ENCODE data around the gene MMP21. TPM values are rescaled to one million over a fixed set of nuclear protein-coding genes. Genes with fewer than 3 reads are reported as not detected.

MMP21 gene, protein sequence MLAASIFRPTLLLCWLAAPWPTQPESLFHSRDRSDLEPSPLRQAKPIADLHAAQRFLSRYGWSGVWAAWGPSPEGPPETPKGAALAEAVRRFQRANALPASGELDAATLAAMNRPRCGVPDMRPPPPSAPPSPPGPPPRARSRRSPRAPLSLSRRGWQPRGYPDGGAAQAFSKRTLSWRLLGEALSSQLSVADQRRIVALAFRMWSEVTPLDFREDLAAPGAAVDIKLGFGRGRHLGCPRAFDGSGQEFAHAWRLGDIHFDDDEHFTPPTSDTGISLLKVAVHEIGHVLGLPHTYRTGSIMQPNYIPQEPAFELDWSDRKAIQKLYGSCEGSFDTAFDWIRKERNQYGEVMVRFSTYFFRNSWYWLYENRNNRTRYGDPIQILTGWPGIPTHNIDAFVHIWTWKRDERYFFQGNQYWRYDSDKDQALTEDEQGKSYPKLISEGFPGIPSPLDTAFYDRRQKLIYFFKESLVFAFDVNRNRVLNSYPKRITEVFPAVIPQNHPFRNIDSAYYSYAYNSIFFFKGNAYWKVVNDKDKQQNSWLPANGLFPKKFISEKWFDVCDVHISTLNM
- total RNA-seq, result 0.14 TPM in 1 of 2 replicates, not detected in the other

DNA sequence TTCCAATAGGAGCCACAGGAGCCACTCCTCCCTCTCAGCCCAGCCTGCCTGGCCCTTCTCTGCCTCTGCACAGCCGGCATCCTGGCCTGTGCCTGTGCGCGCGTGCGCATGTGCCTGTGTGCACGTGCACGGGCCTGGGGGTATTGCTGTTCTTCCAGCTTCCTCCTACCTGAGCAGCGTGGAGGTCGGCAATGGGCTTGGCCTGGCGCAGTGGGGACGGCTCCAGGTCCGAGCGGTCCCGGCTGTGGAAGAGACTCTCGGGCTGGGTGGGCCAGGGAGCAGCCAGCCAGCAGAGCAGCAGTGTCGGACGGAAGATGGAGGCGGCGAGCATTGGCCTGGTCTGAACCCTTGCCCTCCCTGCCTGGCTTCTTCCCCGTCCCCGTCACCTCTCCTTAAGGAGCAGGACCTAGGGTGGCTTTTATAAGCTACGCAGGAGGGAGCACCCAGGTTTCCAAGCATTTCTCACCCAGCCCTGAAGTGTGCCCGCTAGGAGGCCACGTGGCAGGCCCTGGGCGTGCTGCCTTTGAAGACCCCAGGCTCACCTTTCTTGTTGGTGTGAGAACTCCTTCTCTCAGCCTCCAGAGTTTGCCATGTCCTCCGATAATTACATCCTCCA, at the start of gene MMP21:
MMP21 (minus strand) TSS at position 331 of the 616 bp plus-strand sequence; CDS start at position 331, 0 bp downstream.
- H3K27ac Mint-ChIP-seq, result no peak within 1 kb of the TSS
- DNase-seq, result no peak
- no peaks in the 10 kb centered on the region for H3K9me3 Mint-ChIP-seq
- H3K36me3 Mint-ChIP-seq (ENCODE audit: low read depth), result no peaks in the 10 kb centered on the region
- no peaks in the 10 kb centered on the region for H3K27me3 Mint-ChIP-seq
- intact Hi-C loops (cut with micrococcal nuclease), result no loop called here
- H3K4me3 Mint-ChIP-seq, result no peak within 1 kb of the TSS
- no peaks in the 10 kb centered on the region for H3K4me1 Mint-ChIP-seq

DNA sequence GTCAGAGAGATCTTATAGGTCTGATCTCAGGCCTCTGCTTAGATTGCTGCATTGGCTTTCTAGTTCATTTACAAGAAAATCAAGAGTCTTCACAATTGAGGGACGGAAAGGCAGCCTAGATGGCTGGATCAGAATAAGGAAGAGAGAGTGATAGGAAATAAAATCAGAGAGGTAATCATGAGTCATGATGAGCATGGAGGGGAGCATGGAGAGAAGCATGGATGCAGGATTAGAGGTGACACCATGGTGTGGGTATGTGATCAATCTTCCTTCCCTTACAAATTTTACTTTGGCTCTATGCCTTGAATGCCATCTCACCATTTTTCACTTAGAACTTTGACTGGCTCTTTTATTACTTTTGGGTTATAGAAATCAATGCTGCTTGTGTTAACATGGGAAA, 49.1 kb upstream of the MMP21 start:
- Mint-ChIP-seq H3K36me3 (ENCODE audit: low read depth) (peaks cover 39% of the 10 kb centered on the region), H3K27me3 (no peaks in the 10 kb centered on the region), H3K9me3 (no peaks in the 10 kb centered on the region), H3K27ac (no peak overlapping the region), H3K4me3 (no peak overlapping the region), H3K4me1 (peaks cover 27% of the 10 kb centered on the region)
- intact Hi-C loops (cut with micrococcal nuclease), result loop anchor here (5.0 kb wide), 2 partner anchors 77 to 907 kb away; no protein-coding TSS in a partner anchor
- DNase-seq, result peak; percentile 59

DNA sequence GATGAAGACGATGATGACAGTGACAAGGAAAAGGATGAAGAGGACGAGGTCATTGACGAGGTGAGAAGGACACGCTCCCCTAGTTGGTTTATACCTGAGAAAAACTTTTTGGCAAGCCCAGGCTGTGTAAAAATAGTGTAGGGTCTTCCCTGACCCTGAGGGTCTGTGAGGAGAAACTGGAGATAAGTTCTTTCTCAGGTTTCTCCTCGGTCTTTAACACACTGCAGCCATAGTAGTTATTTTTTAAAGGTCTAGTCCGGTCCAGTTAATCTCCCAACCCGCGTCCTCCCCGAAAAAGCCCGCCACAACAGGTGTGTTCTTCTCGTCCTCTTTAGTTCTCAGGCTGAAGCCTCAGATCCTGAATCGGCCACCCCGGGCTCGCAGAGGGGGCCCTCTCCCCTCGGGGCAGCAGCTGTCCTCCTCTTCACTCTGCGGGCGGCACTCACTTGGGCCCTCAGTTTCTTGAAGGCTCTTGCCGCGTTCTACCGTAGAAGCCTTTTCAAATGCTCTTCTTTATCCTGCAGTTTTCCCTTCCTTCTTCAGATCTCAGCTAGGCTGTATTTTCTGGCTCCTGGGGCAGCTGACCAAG, 48.1 kb upstream of the MMP21 start:
- H3K27ac Mint-ChIP-seq, result no peak overlapping the region
- intact Hi-C loops (cut with micrococcal nuclease), result loop anchor here (1.0 to 5.0 kb wide), 4 partner anchors 73 to 906 kb away; partner anchors contain the start of genes EDRF1 and FANK1

DNA sequence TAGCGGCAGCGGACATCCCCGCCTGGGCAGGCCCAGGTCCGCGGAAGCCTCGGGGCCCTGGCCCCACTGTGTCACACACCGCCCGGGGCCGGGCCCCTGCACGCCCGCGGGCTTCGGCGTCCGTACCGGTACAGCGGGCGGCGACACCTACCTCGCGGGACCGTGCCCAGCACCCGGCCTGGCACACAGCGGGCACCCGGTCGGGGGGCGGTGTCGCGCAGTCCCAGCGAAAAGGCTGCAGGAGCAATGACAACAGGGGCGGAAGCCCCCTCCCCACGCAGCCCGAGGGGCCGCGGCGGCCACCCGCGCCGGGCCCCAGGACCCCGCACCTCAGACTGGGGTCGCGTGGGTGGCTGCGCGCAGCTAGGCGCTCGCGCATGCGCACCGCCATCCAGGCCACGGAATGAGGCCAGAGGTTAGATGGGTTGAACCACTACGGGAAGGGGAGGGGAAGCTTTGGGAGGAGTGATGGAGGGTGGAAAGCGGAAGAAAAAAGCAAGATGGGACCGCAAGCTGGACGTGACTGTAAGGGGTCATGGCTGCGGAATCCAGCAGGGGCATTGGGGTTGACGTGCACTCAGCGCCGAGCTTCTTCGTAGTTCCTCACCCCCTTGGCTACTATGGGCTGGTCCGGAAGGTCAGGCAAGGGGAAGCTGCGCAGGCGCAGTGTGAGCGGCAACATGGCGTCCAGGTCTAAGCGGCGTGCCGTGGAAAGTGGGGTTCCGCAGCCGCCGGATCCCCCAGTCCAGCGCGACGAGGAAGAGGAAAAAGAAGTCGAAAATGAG, 47.4 kb upstream of the MMP21 start, which contains the start of the genes BCCIP and UROS:
BCCIP (plus strand) TSS at position 669 of the 785 bp plus-strand sequence; CDS start at position 681, 12 bp downstream.
UROS (minus strand) TSS at position 381 of the 785 bp plus-strand sequence. CDS start 6,759 bp downstream, outside the sequence.
- Mint-ChIP-seq H3K4me3 (no peak within 1 kb of the TSS), H3K27ac (peak within 1 kb of the TSS; percentile 50), H3K4me1 (peaks cover 20% of the 10 kb centered on the region), H3K9me3 (no peaks in the 10 kb centered on the region), H3K36me3 (ENCODE audit: low read depth) (peaks cover 23% of the 10 kb centered on the region), H3K27me3 (no peaks in the 10 kb centered on the region)
- intact Hi-C loops (cut with micrococcal nuclease), result loop anchor here (1.0 to 5.0 kb wide), 4 partner anchors 74 to 906 kb away; partner anchors contain the start of genes EDRF1 and FANK1
- DNase-seq, result peak; percentile 97

More for the DNA sequence above, 48.1 kb upstream of the MMP21 start:
- Mint-ChIP-seq H3K27me3 (no peaks in the 10 kb centered on the region), H3K9me3 (no peaks in the 10 kb centered on the region), H3K4me1 (peaks cover 23% of the 10 kb centered on the region), H3K4me3 (no peak overlapping the region), H3K36me3 (ENCODE audit: low read depth) (peaks cover 29% of the 10 kb centered on the region)
- DNase-seq, result peak; percentile 74

DNA sequence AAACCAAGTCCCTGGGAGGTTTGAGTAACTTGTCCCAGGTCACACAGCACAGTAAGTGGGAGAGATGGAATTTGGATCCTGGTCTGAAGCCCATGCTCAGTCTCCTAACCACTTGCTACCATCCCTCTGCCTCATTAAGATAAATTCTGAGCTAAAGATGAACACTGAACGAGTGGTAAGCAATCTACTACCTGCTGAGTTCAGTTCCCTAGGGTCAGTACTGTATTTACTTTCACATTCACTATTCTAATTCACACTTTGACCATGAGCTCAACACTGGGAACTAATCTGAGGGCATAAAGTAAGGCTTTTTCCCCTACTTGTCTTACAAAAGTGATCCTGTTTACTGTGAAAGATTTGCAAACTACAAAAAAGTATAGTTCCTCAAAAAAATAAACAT, 45.1 kb upstream of the MMP21 start:
- no peak overlapping the region for H3K27ac Mint-ChIP-seq
- no peaks in the 10 kb centered on the region for H3K27me3 Mint-ChIP-seq
- no peak overlapping the region for H3K4me3 Mint-ChIP-seq
- H3K36me3 Mint-ChIP-seq (ENCODE audit: low read depth), result peaks cover 3% of the 10 kb centered on the region
- intact Hi-C loops (cut with micrococcal nuclease), result loop anchor here (5.0 kb wide), 2 partner anchors 73 to 903 kb away; no protein-coding TSS in a partner anchor
- DNase-seq, result no peak
- H3K9me3 Mint-ChIP-seq, result no peaks in the 10 kb centered on the region
- H3K4me1 Mint-ChIP-seq, result peaks cover 18% of the 10 kb centered on the region

DNA sequence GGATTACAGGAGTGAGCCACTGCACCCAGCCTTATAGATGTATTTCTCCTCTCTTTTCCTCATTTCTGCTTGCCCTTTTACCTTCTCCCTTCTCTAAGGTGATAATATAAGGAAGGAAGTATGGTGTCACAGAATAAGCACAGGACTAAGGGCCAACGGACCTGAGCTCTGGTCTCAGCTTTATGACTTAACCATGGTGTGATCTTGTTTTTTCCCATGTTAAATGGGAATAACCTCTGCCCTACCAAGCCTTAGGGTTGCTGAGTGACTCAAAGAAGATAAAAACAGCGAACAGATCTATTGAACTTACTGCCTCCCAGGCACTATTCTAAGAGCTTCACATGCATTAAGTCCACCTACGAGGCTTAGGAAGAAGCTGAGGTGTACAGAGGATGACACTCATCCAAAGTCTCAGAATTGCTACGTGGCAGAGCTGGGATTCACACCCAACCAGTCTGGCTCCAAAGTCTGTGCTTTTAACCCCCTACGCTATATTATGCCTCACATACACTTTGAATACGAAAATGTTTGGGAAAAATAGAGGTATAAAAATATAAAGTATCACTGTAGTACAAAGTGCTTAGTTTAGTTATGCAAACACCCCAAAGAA, 41.8 kb upstream of the MMP21 start:
- H3K4me1 Mint-ChIP-seq, result peaks cover 13% of the 10 kb centered on the region
- no peak overlapping the region for H3K4me3 Mint-ChIP-seq
- intact Hi-C loops (cut with micrococcal nuclease), result no loop called here
- H3K9me3 Mint-ChIP-seq, result no peaks in the 10 kb centered on the region
- no peaks in the 10 kb centered on the region for H3K27me3 Mint-ChIP-seq
- DNase-seq, result no peak
- peaks cover 28% of the 10 kb centered on the region for H3K36me3 Mint-ChIP-seq (ENCODE audit: low read depth)
- no peak overlapping the region for H3K27ac Mint-ChIP-seq

DNA sequence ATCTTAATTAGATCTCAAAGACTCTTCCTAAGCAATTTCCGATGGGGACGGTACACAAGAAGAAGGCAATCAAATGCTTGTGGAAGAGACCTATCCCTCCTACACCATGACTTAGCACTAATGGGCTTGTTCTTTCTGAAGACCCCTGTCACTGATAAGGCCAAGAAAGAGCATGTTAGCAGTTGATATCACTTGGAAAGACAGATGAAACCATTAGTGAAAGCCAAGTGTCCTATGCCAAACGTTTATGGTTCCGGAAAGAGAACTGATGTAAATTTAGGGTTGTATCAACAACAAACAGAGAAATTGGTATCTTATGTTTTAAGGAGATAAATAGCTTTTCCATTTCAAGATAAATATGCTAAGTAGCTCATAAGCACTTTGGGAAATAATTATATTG, 40.9 kb upstream of the MMP21 start:
- no peaks in the 10 kb centered on the region for H3K9me3 Mint-ChIP-seq
- intact Hi-C loops (cut with micrococcal nuclease), result no loop called here
- no peak overlapping the region for H3K4me3 Mint-ChIP-seq
- H3K27ac Mint-ChIP-seq, result no peak overlapping the region
- H3K4me1 Mint-ChIP-seq, result peaks cover 8% of the 10 kb centered on the region
- H3K27me3 Mint-ChIP-seq, result no peaks in the 10 kb centered on the region
- no peak for DNase-seq
- H3K36me3 Mint-ChIP-seq (ENCODE audit: low read depth), result peaks cover 28% of the 10 kb centered on the region

DNA sequence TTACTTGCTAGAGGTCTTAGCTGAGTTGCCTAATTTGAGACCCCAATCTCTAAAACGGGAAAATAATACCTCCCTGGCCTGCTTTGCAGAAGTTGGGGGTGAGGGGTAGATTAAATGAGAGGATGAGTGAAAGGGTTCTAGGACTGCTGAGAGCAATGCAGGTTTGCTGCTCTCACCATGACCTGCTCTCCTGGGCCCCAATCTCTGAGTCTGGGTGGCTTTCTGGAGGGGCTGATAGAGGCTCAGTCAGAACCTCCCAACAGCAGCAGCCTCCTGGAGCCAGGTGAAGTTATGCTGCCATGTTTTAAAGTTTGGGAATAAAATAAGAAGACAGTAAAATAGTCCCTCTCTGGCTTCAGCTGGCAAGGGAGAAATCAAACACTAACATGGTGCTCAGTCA, 40.1 kb upstream of the MMP21 start:
- Mint-ChIP-seq H3K4me1 (peaks cover 4% of the 10 kb centered on the region), H3K36me3 (ENCODE audit: low read depth) (peaks cover 31% of the 10 kb centered on the region), H3K27me3 (no peaks in the 10 kb centered on the region), H3K4me3 (no peak overlapping the region), H3K9me3 (no peaks in the 10 kb centered on the region), H3K27ac (no peak overlapping the region)
- no peak for DNase-seq
- intact Hi-C loops (cut with micrococcal nuclease), result no loop called here

DNA sequence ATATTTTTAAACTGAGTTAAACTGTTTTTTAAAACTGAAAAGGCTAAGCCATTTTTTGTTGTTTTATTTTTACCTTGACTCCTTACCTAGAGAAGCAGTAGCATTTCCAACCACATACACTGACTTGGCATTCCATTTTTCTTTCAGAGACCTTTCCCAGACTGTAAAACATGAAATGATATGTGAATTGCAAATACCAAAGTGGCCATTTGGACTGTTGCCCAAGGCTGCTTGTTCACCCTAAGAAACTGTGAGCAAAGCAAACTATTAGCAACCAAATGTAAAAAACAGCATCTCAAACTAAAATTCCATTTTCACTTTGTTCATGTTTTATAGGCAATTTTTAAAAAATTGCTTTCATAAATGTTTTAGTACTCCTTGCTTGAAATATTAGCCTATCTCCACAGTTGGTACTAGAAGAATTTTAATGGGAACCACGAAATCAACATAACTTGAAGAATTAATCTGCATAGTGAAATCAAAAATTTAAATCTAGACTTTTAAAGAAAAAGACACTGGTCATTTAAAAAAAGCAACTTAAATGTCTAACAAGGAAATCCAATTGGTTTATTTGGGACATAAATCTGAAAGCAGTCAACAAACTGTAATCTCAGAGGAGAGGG, 36.6 kb upstream of the MMP21 start:
- H3K36me3 Mint-ChIP-seq (ENCODE audit: low read depth), result peaks cover 48% of the 10 kb centered on the region
- no peaks in the 10 kb centered on the region for H3K27me3 Mint-ChIP-seq
- peaks cover 3% of the 10 kb centered on the region for H3K9me3 Mint-ChIP-seq
- no peak overlapping the region for H3K4me3 Mint-ChIP-seq
- intact Hi-C loops (cut with micrococcal nuclease), result no loop called here
- DNase-seq, result no peak
- H3K4me1 Mint-ChIP-seq, result peaks cover 4% of the 10 kb centered on the region
- H3K27ac Mint-ChIP-seq, result no peak overlapping the region

DNA sequence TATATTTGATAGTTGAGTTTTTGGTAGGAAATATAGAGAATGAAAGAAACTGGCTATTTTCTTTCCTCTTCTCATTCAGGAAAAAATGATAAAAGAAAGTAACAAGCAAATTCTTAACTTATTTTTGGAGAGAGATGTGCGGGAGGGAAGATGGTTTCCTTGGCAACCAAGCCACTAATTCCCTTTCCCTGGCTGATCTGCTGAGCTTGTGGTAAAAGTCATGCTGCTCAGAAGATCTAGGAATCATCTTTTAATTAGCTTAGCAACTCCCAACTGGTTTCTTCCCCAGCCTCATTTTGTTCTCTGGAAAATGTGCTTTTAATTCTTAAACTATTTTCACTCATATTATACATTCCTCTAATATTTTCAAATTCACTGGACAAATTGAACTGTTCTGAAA, 35.6 kb upstream of the MMP21 start:
- peaks cover 57% of the 10 kb centered on the region for H3K36me3 Mint-ChIP-seq (ENCODE audit: low read depth)

DNA sequence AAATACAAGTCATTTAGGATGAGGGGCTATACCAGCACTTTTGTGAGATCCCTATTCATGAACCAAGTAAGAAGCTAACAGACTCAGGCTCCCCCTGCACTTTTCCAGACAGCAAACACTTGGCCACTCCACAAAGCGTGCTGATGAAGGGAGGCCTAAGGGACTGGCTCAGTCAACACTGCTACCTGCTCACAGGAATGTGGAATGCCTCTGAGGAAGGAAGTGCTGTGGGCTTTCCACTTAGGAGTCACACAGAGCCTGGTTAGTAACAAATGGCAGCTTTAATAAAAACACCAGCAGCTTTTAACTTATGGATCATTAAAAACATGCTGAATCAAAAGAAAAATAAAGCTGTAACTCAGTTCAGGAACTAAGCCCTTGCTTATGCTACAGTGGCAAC, 32.4 kb upstream of the MMP21 start:
- DNase-seq, result no peak
- no peaks in the 10 kb centered on the region for H3K27me3 Mint-ChIP-seq
- intact Hi-C loops (cut with micrococcal nuclease), result no loop called here
- no peak overlapping the region for H3K27ac Mint-ChIP-seq
- H3K36me3 Mint-ChIP-seq (ENCODE audit: low read depth), result peaks cover 35% of the 10 kb centered on the region
- H3K4me1 Mint-ChIP-seq, result peaks cover 3% of the 10 kb centered on the region
- H3K9me3 Mint-ChIP-seq, result peaks cover 3% of the 10 kb centered on the region
- H3K4me3 Mint-ChIP-seq, result no peak overlapping the region

More for the DNA sequence above, 35.6 kb upstream of the MMP21 start:
- intact Hi-C loops (cut with micrococcal nuclease), result no loop called here
- Mint-ChIP-seq H3K9me3 (peaks cover 3% of the 10 kb centered on the region), H3K27me3 (no peaks in the 10 kb centered on the region), H3K4me1 (peaks cover 3% of the 10 kb centered on the region), H3K4me3 (no peak overlapping the region), H3K27ac (no peak overlapping the region)
- DNase-seq, result no peak

DNA sequence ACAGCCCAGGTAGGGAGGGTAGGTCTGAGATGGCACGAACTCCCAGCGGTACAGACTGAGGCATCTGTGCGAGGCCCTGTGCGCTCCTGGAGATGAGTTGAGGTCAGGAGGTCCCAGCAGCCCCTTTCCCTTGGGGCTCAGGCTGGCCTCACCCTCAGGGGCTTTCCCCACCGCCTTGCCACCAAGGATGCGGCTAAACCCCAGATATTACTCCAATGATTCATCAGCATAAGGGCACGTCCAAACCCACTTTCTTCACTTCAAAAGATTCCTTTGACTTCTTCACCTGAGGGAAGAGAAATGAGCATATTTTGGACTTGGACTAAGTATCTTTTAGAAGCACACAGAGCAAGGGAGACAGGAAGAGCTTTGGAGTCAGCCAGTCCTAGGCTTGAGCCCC, 27.1 kb upstream of the MMP21 start:
- DNase-seq, result no peak
- Mint-ChIP-seq H3K4me1 (peaks cover 2% of the 10 kb centered on the region), H3K9me3 (no peaks in the 10 kb centered on the region), H3K36me3 (ENCODE audit: low read depth) (peaks cover 23% of the 10 kb centered on the region), H3K4me3 (no peak overlapping the region), H3K27ac (no peak overlapping the region), H3K27me3 (no peaks in the 10 kb centered on the region)
- intact Hi-C loops (cut with micrococcal nuclease), result no loop called here
